Measurements from ENCODE around the gene ORMDL2.

DNA sequence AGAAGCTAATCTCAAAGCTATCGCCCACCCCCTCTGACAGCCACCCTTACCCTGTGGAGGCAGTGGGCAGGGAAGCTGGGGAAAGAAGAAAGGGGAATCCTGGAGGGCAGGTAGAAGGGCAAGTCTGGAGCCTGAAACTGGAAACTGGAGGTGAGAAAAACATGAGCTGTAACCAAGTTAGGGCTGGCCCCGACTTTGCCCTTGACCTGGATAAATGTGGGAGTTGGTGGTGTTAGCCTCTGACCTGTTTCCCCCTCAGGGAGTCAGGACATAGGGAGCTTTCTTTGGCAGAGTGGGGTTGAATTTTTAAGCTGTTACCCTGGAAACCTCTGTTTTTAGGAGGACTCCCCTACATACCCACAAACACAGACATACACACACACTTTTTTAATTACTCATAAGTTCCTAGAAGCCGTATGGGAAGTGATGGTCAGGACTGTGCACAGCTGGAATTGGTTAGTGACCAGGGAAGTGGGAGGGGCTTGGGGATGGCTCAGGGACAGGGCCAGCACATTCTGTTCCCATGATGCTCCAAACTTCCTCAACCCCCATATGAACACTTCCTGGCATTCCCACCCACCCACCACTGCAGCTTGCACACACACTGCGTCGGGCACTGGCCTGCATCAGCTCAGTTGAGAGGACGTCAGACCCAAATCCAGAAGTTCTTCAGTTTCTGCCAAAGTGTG is 29.9 kb downstream of the ORMDL2 start:
- TF ChIP-seq POLR2A (IDR thresholded peaks at IDR 0.05) (no peak), CTCF (IDR thresholded peaks at IDR 0.05) (no peak)

All from thyroid gland (tissue), 4 donors.